Progenitor cell of endocrine pancreas (in vitro differentiated cells): ENCODE results near the gene CYP4A22. TPM values are rescaled to one million over a fixed set of nuclear protein-coding genes. Genes with fewer than 3 reads are reported as not detected.

Experiments used
- DNase-seq: peaks from one replicate; pipeline ENCODE4 v3.0.0; 2021; ENCODE audit warnings: low spot score; ENCODE audit not compliant: unreplicated experiment
- H3K27ac Mint-ChIP-seq: 2 replicates; pipeline ENCODE4 v1.8.0; 2021; ENCODE audit warnings: mild to moderate bottlenecking, moderate library complexity, mixed read lengths
- H3K27me3 Mint-ChIP-seq: 2 replicates; pipeline ENCODE4 v1.8.0; 2021; ENCODE audit warnings: mixed read lengths
- H3K36me3 Mint-ChIP-seq: 2 replicates; pipeline ENCODE4 v1.8.0; 2022; ENCODE audit warnings: mixed read lengths; ENCODE audit not compliant: insufficient read depth
- H3K4me1 Mint-ChIP-seq: 2 replicates; pipeline ENCODE4 v1.8.0; 2021; ENCODE audit warnings: low read depth, mixed read lengths
- H3K4me3 Mint-ChIP-seq: 2 replicates; pipeline ENCODE4 v1.8.0; 2021; ENCODE audit warnings: low read depth, mild to moderate bottlenecking, moderate library complexity, mixed read lengths
- H3K9me3 Mint-ChIP-seq: 2 replicates; pipeline ENCODE4 v1.8.0; 2021; ENCODE audit warnings: low read depth, mixed read lengths
- CTCF ChIP-seq: fragments of 200-600 bp; sonication (generic); IDR thresholded peaks from one replicate; pipeline ENCODE4 v1.5.0; 2021; ENCODE audit warnings: antibody characterized with exemption, mild to moderate bottlenecking; ENCODE audit not compliant: unreplicated experiment
- total RNA-seq: library from RNA; stranded (reverse); gene quantifications from 2 replicates; pipeline ENCODE4 v1.2.1, GENCODE V29; 2021

CYP4A22 gene
- total RNA-seq, 1 donor from 2014 or later: not detected

- H3K9me3 Mint-ChIP-seq: no peaks in the 10 kb centered on the region
- no peaks in the 10 kb centered on the region for H3K36me3 Mint-ChIP-seq
- no peak overlapping the region for H3K4me3 Mint-ChIP-seq
- H3K27me3 Mint-ChIP-seq: peaks cover 14% of the 10 kb centered on the region
- TF ChIP-seq CTCF: peak; percentile 94
- peak; percentile 43 for DNase-seq
- H3K4me1 Mint-ChIP-seq: peaks cover 9% of the 10 kb centered on the region
- no peak overlapping the region for H3K27ac Mint-ChIP-seq
These were observed 38.1 kb downstream of the CYP4A22 start for GRCh38 chr1:47175227-47175934.

- peaks cover 13% of the 10 kb centered on the region for H3K4me1 Mint-ChIP-seq
- TF ChIP-seq CTCF: no peak
- H3K27ac Mint-ChIP-seq: no peak overlapping the region
- peaks cover 23% of the 10 kb centered on the region for H3K27me3 Mint-ChIP-seq
- no peaks in the 10 kb centered on the region for H3K9me3 Mint-ChIP-seq
- no peak overlapping the region for H3K4me3 Mint-ChIP-seq
- DNase-seq: no peak
- H3K36me3 Mint-ChIP-seq: no peaks in the 10 kb centered on the region
These were observed 40.8 kb downstream of the CYP4A22 start for GRCh38 chr1:47178020-47178419.

- TF ChIP-seq CTCF: no peak
- Mint-ChIP-seq H3K4me3 (no peak overlapping the region), H3K36me3 (no peaks in the 10 kb centered on the region), H3K4me1 (peaks cover 13% of the 10 kb centered on the region), H3K27me3 (peaks cover 28% of the 10 kb centered on the region), H3K27ac (no peak overlapping the region), H3K9me3 (no peaks in the 10 kb centered on the region)
- DNase-seq: no peak
These were observed 41.4 kb downstream of the CYP4A22 start for GRCh38 chr1:47178654-47179016.

GRCh38 chr1:47179017-47179987 lies 42.1 kb downstream of the CYP4A22 start:
- TF ChIP-seq CTCF: peak; percentile 91
- DNase-seq: peak; percentile 81
- Mint-ChIP-seq H3K27ac (peak overlapping the region; percentile 82), H3K9me3 (no peaks in the 10 kb centered on the region), H3K36me3 (no peaks in the 10 kb centered on the region), H3K4me3 (peak overlapping the region; percentile 59), H3K4me1 (peaks cover 13% of the 10 kb centered on the region), H3K27me3 (peaks cover 28% of the 10 kb centered on the region)

GRCh38 chr1:47179988-47180563 lies 42.8 kb downstream of the CYP4A22 start:
- Mint-ChIP-seq H3K9me3 (no peaks in the 10 kb centered on the region), H3K4me1 (peaks cover 13% of the 10 kb centered on the region), H3K27me3 (peaks cover 28% of the 10 kb centered on the region), H3K4me3 (no peak overlapping the region), H3K27ac (no peak overlapping the region), H3K36me3 (no peaks in the 10 kb centered on the region)
- no peak for DNase-seq
- TF ChIP-seq CTCF: no peak
